Skin epidermis (tissue), 12 donors: ENCODE measurements around the gene SOCS7.

Source experiments
- H3K27ac ChIP-seq, 21 experiments: fragments of 200-600 bp; sonication (generic) in 11 of 21; one replicate each; pipeline ENCODE4 v1.5.0; 2020; ENCODE audit warnings: mild to moderate bottlenecking in 3 of 21, inconsistent platforms in 2 of 21, moderate library complexity in 2 of 21
- H3K4me3 ChIP-seq, 7 experiments: fragments of 200-600 bp; sonication (generic) in 2 of 7; one replicate each; pipeline ENCODE4 v1.5.0; 2020; ENCODE audit warnings: inconsistent platforms in 2 of 7, mild to moderate bottlenecking in 2 of 7, moderate library complexity in 1 of 7

Gene SOCS7

GRCh38 chr17:38351412-38352222 is at the start of gene SOCS7:
TSS of gene SOCS7 (plus strand) at chr17:38351844. CDS start at chr17:38352053, 209 bp downstream.
- Histone ChIP-seq H3K27ac (peak within 1 kb of the TSS; percentile 32 to 94 (median 82)), H3K4me3 (peak within 1 kb of the TSS; percentile 76 to 97 (median 81))

GRCh38 chr17:38315497-38315896 is 36.1 kb upstream of the SOCS7 start:
- no peak overlapping the region for H3K27ac ChIP-seq
- no peak overlapping the region for H3K4me3 ChIP-seq

- Histone ChIP-seq H3K27ac (no peak overlapping the region), H3K4me3 (no peak overlapping the region)
Observed at GRCh38 chr17:38317081-38317480, 34.6 kb upstream of the SOCS7 start.

GRCh38 chr17:38320482-38320881 is 31.2 kb upstream of the SOCS7 start:
- peak overlapping the region in 5 of 21 experiments; percentile 9 to 33 (median 26) for H3K27ac ChIP-seq

GRCh38 chr17:38322156-38322779 is 29.4 kb upstream of the SOCS7 start:
- Histone ChIP-seq H3K4me3 (no peak overlapping the region), H3K27ac (no peak overlapping the region)

More at GRCh38 chr17:38320482-38320881, 31.2 kb upstream of the SOCS7 start:
- H3K4me3 ChIP-seq, result no peak overlapping the region

GRCh38 chr17:38322897-38323296 is 28.7 kb upstream of the SOCS7 start:
- Histone ChIP-seq H3K27ac (no peak overlapping the region), H3K4me3 (no peak overlapping the region)

GRCh38 chr17:38324141-38324697 is 27.4 kb upstream of the SOCS7 start:
- Histone ChIP-seq H3K27ac (peak overlapping the region in 1 of 21 experiments; percentile 22), H3K4me3 (no peak overlapping the region)

GRCh38 chr17:38324772-38325171 is 26.9 kb upstream of the SOCS7 start:
- H3K27ac ChIP-seq, result peak overlapping the region in 1 of 21 experiments; percentile 22

GRCh38 chr17:38325221-38325851 is 26.3 kb upstream of the SOCS7 start:
- Histone ChIP-seq H3K4me3 (no peak overlapping the region), H3K27ac (peak overlapping the region in 1 of 21 experiments; percentile 36)

More at GRCh38 chr17:38324772-38325171, 26.9 kb upstream of the SOCS7 start:
- no peak overlapping the region for H3K4me3 ChIP-seq

GRCh38 chr17:38326996-38327792 is 24.4 kb upstream of the SOCS7 start:
- Histone ChIP-seq H3K27ac (peak overlapping the region in 3 of 21 experiments; percentile 14 to 34 (median 21)), H3K4me3 (no peak overlapping the region)

- H3K27ac ChIP-seq, result no peak overlapping the region
- H3K4me3 ChIP-seq, result no peak overlapping the region
Observed at GRCh38 chr17:38327936-38328335, 23.7 kb upstream of the SOCS7 start.

- no peak overlapping the region for H3K27ac ChIP-seq
- H3K4me3 ChIP-seq, result no peak overlapping the region
Observed at GRCh38 chr17:38328620-38329019, 23.0 kb upstream of the SOCS7 start.

GRCh38 chr17:38329284-38329683 is 22.4 kb upstream of the SOCS7 start:
- no peak overlapping the region for H3K27ac ChIP-seq
- no peak overlapping the region for H3K4me3 ChIP-seq

- Histone ChIP-seq H3K27ac (no peak overlapping the region), H3K4me3 (no peak overlapping the region)
Observed at GRCh38 chr17:38329808-38330730, 21.6 kb upstream of the SOCS7 start.

- H3K27ac ChIP-seq, result no peak overlapping the region
- H3K4me3 ChIP-seq, result no peak overlapping the region
Observed at GRCh38 chr17:38330941-38331411, 20.7 kb upstream of the SOCS7 start.

GRCh38 chr17:38332735-38333134 is 18.9 kb upstream of the SOCS7 start:
- Histone ChIP-seq H3K4me3 (no peak overlapping the region), H3K27ac (no peak overlapping the region)

- Histone ChIP-seq H3K27ac (no peak overlapping the region), H3K4me3 (no peak overlapping the region)
Observed at GRCh38 chr17:38333635-38334295, 17.9 kb upstream of the SOCS7 start.
